K562 (cell line): Measurements from ENCODE around the gene KRTAP10-11.

Source experiments
- CTCF ChIP-seq, 3 experiments: IDR thresholded peaks in 2 of 3; conservative IDR thresholded peaks in 1 of 3; 2 replicates each; pipeline ENCODE4 v1.5.1; 2011 to 2012; ENCODE audit warnings: low read length in 3 of 3, mild to moderate bottlenecking in 3 of 3, control low read depth in 2 of 3, improper control_type of control experiment in 1 of 3, inconsistent platforms in 1 of 3, low read depth in 1 of 3, mixed read lengths in 1 of 3, moderate library complexity in 1 of 3; ENCODE audit not compliant: insufficient read depth in 2 of 3
- EZH2 ChIP-seq: IDR thresholded peaks from 2 replicates; pipeline ENCODE4 v1.6.1; 2012; ENCODE audit warnings: low read depth, mild to moderate bottlenecking, inconsistent platforms, low read length, borderline replicate concordance

DNA sequence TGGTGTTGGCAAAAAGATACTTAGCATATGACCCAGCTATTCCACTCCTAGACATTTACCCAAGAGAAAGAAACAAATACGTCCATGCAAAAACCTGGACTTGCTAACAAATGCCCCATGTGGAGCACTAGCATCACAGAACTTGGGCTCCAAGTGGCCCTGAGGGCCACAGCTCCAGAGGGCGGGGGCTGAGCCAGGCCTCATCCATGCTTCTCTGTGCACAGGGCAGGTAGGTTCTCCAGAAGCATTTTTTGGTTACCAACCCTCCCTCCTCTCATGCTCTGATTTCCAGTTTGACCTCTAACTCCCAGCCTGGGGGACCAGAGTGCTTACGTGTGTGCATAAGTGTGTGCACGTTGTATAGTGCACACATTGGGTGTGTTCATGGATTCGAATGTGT is 18.5 kb downstream of the KRTAP10-11 start:
- no peak for TF ChIP-seq EZH2
- TF ChIP-seq CTCF (IDR thresholded peaks at IDR 0.05 in 2 of 3, conservative IDR thresholded peaks at IDR 0.05 in 1 of 3; ENCODE audit: insufficient read depth in 2 of 3, low read depth in 1 of 3, low read length in 3 of 3): no peak
